ENCODE measurements around the gene CFAP58. TPM values are rescaled to one million over a fixed set of nuclear protein-coding genes. Genes with fewer than 3 reads are reported as not detected.

The CFAP58 gene
- total and polyA plus RNA-seq, 2 donors (not counting 3 experiments of a cell fraction or from before 2014, with no cell fraction given): 0.07 to 0.29 TPM

DNA sequence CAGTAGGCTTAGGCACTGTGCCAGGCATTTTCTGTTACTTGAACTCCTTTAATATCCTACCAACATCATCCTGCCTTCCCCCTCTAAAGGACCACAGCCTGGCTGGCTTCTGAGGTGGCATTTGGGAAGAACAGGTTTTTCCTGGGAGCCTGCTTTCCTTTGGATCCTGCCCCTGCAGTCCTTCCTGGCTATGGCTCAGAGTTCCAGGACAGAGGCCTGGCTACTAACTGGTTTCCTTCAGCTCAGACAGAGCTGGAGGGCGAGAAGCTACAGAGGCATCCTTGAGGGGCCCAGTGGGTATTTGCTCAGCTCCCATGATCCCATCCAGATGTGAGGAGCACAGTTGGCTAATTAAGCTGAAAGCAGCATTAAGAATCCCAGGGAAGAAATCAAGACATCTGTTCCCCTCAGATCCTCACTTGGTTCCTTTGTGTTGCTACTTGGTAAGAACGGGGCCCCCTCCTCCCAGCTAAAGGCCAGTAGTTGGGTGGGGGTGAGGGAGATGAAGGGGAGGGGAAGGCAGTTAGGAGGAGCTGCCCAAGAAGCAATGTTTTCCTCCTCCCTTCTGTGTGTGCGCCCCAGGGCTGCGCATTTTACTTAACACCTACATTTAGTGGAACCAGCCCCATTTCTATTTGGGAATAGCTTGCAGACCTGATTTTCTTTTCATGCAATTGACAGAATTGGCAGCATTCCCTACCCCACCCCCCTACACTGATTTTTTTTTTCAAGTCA, 144.9 kb downstream of the CFAP58 start:
- H3K79me2 ChIP-seq (ENCODE audit: control insufficient read depth, insufficient read depth, low read length): no peaks in the 10 kb centered on the region
- intact Hi-C loops (cut with micrococcal nuclease): no loop called here
- H3K27me3 ChIP-seq (ENCODE audit: control insufficient read depth in 2 of 2, insufficient read depth in 2 of 2, low read length in 2 of 2): no peaks in the 10 kb centered on the region
- FAIRE-seq: no peak
- ChIA-PET POLR2A (no interaction called here), CTCF (interaction anchor here (1.4 kb wide), 1 partner anchor 26 kb away, joined by 3 read pairs; no protein-coding TSS in a partner anchor)
- H3K4me1 ChIP-seq (ENCODE audit: control insufficient read depth, extremely low read depth, insufficient read depth, low read length): no peaks in the 10 kb centered on the region
- H3K4me2 ChIP-seq (ENCODE audit: insufficient read depth, low read length): no peak overlapping the region
- DNase-seq (ENCODE audit: low read depth, low spot score): no peak
- no peak overlapping the region for H3K9ac ChIP-seq (replicated peaks; ENCODE audit: extremely low read depth, insufficient read depth, low read length)
- H2AFZ ChIP-seq (ENCODE audit: low read depth, low read length): no peak overlapping the region
- no peaks in the 10 kb centered on the region for H3K9me3 ChIP-seq (replicated peaks; ENCODE audit: control insufficient read depth, insufficient read depth, low read length)
- dilution Hi-C loops (cut with MboI; ENCODE audit: extremely low pct_ligation_motif_present, low sequenced_read_pairs): no loop called here
- BruUV-seq (replicated peaks): no TSS peak
- H3K36me3 ChIP-seq (ENCODE audit: control insufficient read depth in 2 of 2, extremely low read depth in 1 of 2, insufficient read depth in 2 of 2, low read length in 2 of 2): no peaks in the 10 kb centered on the region
- H3K9me1 ChIP-seq (replicated peaks; ENCODE audit: control insufficient read depth, extremely low read depth, insufficient read depth, low read length): no peaks in the 10 kb centered on the region
- TF ChIP-seq FOS (IDR thresholded peaks at IDR 0.05; ENCODE audit: borderline replicate concordance, insufficient read depth, low read length) (no peak), EZH2 (IDR thresholded peaks at IDR 0.05; ENCODE audit: borderline replicate concordance, low read depth, low read length, severe bottlenecking) (no peak), POLR2AphosphoS5 (IDR thresholded peaks at IDR 0.05; ENCODE audit: insufficient read depth, low read depth, low read length) (no peak), JUN (IDR thresholded peaks at IDR 0.05; ENCODE audit: borderline replicate concordance, insufficient read depth, insufficient read length, low read depth) (no peak), POLR2A (IDR thresholded peaks at IDR 0.05; ENCODE audit: low read depth, low read length) (no peak), GATA2 (IDR thresholded peaks at IDR 0.05; ENCODE audit: insufficient read depth, insufficient read length, low read depth, low read length) (no peak), MYC (IDR thresholded peaks at IDR 0.05; ENCODE audit: low read depth, low read length) (no peak)
- TF ChIP-seq, protein P1, sequence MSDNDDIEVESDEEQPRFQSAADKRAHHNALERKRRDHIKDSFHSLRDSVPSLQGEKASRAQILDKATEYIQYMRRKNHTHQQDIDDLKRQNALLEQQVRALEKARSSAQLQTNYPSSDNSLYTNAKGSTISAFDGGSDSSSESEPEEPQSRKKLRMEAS (IDR thresholded peaks at IDR 0.05; ENCODE audit: insufficient read depth, insufficient read length): no peak
- TF ChIP-seq, protein P2, sequence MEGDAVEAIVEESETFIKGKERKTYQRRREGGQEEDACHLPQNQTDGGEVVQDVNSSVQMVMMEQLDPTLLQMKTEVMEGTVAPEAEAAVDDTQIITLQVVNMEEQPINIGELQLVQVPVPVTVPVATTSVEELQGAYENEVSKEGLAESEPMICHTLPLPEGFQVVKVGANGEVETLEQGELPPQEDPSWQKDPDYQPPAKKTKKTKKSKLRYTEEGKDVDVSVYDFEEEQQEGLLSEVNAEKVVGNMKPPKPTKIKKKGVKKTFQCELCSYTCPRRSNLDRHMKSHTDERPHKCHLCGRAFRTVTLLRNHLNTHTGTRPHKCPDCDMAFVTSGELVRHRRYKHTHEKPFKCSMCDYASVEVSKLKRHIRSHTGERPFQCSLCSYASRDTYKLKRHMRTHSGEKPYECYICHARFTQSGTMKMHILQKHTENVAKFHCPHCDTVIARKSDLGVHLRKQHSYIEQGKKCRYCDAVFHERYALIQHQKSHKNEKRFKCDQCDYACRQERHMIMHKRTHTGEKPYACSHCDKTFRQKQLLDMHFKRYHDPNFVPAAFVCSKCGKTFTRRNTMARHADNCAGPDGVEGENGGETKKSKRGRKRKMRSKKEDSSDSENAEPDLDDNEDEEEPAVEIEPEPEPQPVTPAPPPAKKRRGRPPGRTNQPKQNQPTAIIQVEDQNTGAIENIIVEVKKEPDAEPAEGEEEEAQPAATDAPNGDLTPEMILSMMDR (IDR thresholded peaks at IDR 0.05; ENCODE audit: extremely low read depth in 1 of 2, insufficient read depth in 1 of 2, low read depth in 1 of 2, low read length in 2 of 2): no peak
- no peaks in the 10 kb centered on the region for H4K20me1 ChIP-seq (replicated peaks; ENCODE audit: control insufficient read depth, extremely low read depth, insufficient read depth, low read length)
- H3K27ac ChIP-seq (ENCODE audit: insufficient read depth, low read depth, low read length): no peak overlapping the region
- no peak overlapping the region for H3K4me3 ChIP-seq (replicated peaks in 1 of 3; ENCODE audit: insufficient read depth in 1 of 3, low read depth in 1 of 3, low read length in 3 of 3)
